ENCODE data around the gene MYPOP.
A peak's percentile ranks its signal among the peaks of the same experiment; 100 is the strongest.
"Not testable (repeated sequence)": the region's sequence is repeated elsewhere in the genome, so short reads cannot be mapped to it uniquely, and the experiment has no call there.

Gene MYPOP

GRCh38 chr19:45905011-45905410, 2.6 kb upstream of the MYPOP start:
- no peak for DNase-seq

- peak; percentile 87 for DNase-seq
These were observed 525 bp upstream of the MYPOP start for GRCh38 chr19:45902651-45903625.

GRCh38 chr19:45901432-45901911, 941 bp downstream of the MYPOP start:
- no peak for DNase-seq

GRCh38 chr19:45900738-45901431, 1.5 kb downstream of the MYPOP start:
- DNase-seq, result no peak

- no peak for DNase-seq
These were observed 2.4 kb downstream of the MYPOP start for GRCh38 chr19:45899919-45900589.

GRCh38 chr19:45899253-45899652, 3.2 kb downstream of the MYPOP start:
- DNase-seq, result no peak

GRCh38 chr19:45897261-45897812, 5.1 kb downstream of the MYPOP start:
- DNase-seq, result no peak

- not testable (repeated sequence) for DNase-seq
These were observed 6.3 kb downstream of the MYPOP start for GRCh38 chr19:45895983-45896599.

GRCh38 chr19:45895519-45895972, 6.9 kb downstream of the MYPOP start:
- no peak for DNase-seq

- DNase-seq, result no peak
These were observed 11.5 kb downstream of the MYPOP start for GRCh38 chr19:45890877-45891276.

GRCh38 chr19:45889210-45889885, 13.1 kb downstream of the MYPOP start:
- no peak for DNase-seq

GRCh38 chr19:45887200-45887710, 15.2 kb downstream of the MYPOP start:
- DNase-seq, result no peak

GRCh38 chr19:45886427-45887199, 15.8 kb downstream of the MYPOP start:
- peak; percentile 61 for DNase-seq

- DNase-seq, result peak; percentile 50
These were observed 16.6 kb downstream of the MYPOP start, which contains the start of gene IRF2BP1 for GRCh38 chr19:45885556-45886426. TSS of gene IRF2BP1 (minus strand) at chr19:45886141. CDS start at chr19:45885774, 367 bp downstream.

GRCh38 chr19:45884682-45885555, 17.5 kb downstream of the MYPOP start:
- DNase-seq, result no peak

GRCh38 chr19:45883881-45884681, 18.3 kb downstream of the MYPOP start:
- DNase-seq, result no peak

GRCh38 chr19:45883586-45883880, 18.9 kb downstream of the MYPOP start:
- no peak for DNase-seq
